GM19238 (cell line): Measurements from ENCODE around the gene URAD.
A peak's percentile ranks its signal among the peaks of the same experiment; 100 is the strongest.
"Not testable (repeated sequence)": the region's sequence is repeated elsewhere in the genome, so short reads cannot be mapped to it uniquely, and the experiment has no call there.

Experiments used
- DNase-seq: peaks from one replicate; pipeline ENCODE4 v3.0.0; 2011; ENCODE audit warnings: low spot score; ENCODE audit not compliant: insufficient read length

The URAD gene, protein sequence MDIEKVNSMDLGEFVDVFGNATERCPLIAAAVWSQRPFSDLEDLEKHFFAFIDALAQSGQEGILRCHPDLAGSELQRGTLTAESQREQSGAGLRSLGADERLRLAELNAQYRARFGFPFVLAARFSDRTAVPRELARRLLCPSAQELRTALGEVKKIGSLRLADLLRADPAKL

DNA sequence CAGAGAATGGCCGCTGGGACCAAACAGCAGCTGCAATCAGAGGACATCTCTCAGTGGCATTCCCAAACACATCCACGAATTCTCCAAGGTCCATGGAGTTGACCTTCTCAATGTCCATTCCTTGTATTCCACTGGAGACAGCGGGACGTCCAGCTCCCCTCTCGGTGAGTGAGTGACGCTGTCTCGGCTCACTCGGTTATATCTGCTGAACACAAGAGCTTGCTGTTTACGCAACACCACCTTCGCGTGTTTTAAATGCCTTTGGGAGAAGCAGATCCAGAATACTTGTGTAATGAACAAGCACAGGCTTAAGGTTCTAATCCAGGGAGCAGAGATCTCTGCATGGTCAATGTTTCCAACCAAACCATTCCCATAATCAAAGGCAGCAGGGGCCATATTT, at the start of gene URAD:
Gene URAD (minus strand): TSS at position 174 of the 400 bp plus-strand sequence. CDS start 56 bp downstream, at position 118.
- no peak for DNase-seq

GRCh38 chr13:28037399-28037798, 48.9 kb upstream of the URAD start:
- no peak for DNase-seq

- DNase-seq: no peak
These were observed 46.8 kb upstream of the URAD start for GRCh38 chr13:28035146-28035782.

DNA sequence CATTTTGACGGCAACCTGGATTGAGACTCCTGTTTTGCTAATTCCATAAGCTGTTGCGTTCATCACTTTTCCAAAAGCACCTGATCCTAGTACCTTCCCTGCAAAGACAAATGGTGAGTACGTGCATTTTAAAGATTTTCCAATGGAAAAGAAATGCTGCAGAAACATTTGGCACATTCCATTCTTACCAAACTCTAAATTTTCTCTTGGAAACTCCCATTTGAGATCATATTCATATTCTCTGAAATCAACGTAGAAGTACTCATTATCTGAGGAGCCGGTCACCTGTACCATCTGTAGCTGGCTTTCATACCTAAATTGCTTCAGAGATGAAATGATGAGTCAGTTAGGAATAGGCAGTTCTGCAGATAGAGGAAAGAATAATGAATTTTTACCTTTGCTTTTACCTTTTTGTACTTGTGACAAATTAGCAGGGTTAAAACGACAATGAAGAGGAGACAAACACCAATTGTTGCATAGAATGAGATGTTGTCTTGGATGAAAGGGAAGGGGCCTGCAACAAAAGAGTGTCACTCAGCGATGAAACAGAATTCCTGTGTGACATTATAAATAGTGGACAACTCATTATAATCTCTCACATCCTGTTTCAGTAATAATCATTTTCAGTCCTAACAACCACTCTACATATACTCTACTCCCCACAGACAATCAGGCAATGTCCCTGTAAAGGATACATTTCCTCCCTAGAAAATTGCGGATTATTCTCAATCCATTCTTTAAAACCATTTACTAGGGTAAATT, 45.6 kb upstream of the URAD start:
- DNase-seq: no peak

DNA sequence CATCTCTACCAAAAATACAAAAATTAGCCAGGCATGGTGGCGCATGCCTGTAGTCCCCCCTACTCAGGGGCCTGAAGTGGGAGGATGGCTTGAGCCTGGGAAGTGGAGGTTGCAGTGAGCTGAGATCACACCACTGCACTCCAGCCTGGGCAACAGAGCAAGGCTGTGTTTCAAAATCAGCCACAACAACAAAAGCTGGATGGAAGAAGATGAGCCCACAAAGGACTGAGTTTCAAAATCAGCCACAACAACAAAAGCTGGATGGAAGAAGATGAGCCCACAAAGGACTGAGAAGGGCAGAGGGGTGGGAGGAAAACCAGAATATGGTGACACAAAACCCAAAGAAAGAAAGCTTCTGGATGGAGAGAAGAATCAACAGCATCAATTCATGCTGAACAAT, 43.9 kb upstream of the URAD start:
- not testable (repeated sequence) for DNase-seq

- no peak for DNase-seq
These were observed 43.4 kb upstream of the URAD start for GRCh38 chr13:28031896-28032288.

- no peak for DNase-seq
These were observed 42.9 kb upstream of the URAD start for GRCh38 chr13:28031220-28031895.

DNA sequence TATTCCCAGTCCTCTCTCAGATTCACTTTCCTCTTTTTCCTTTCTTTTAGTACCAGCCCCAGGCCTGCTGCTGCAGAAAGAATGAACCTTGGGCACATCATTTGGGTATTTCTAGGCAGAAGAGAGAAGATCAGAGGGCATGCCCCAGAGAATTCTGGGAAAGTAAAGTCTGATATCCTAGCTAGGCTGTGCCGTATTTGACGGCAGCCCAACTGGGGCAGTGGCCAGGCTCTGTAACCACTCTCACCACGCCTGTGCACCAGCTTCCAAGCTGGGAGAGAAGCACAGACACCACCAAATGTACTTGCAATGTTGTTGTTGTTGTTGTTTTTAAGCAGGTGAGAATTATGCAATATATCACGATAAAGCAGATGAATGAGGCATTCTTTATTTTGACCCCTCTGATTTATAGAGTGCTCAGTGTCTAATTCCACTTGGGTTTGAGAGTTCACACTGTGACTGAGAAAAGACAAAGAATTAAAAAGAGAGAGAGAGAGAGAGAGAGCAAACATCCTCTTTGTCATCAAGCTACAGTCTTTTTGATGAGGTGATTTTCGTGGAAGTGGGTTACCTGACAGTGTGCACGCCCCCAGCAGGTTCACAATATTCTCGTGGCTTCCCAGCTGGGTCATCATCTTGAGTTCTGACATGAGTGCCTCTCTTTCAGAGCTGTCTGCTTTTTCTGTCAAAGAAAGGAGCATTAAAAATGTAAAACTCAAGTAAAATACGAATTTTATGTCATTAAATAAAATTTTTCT, 39.3 kb upstream of the URAD start:
- no peak for DNase-seq

DNA sequence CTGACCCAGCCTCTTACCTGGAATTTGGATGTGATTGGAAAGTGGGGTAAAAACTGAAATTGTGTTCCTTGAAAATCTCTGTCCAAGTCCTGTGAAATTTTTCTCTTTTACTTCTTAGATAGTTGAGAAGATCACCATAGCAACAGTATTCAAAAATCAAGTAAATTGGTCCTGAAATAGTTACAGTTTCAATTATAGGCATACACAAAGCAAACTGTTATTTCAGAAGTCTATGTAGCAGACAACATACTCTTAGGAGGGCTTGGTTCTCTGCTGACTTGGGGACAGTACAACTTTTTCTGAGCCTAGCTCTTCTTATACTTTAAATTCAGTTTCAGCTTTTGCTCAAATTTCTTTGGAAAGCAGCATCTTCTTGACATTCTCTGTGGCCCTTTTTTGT, 38.6 kb upstream of the URAD start:
- DNase-seq: no peak

DNA sequence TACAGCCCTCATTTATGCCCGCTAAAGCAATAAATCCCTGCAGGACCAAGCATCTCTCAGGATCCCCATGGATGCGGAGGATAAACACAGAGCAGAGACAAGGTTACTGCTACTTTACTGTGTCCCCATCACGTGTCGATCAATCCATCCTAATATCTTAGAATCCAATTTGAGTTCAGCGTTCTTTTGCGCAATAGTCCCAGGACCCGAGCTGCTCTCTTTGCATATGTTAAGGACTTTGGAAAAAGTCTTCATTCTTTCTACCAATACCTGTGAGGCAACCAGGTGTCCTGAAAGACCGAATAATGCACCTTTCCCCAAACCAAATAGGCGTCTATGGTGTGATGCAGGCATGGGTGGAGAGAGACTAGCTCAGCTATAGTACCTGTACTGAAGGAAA, 38.0 kb upstream of the URAD start:
- no peak for DNase-seq

GRCh38 chr13:28022848-28023518, 34.5 kb upstream of the URAD start:
- no peak for DNase-seq

GRCh38 chr13:28014301-28014700, 25.8 kb upstream of the URAD start:
- DNase-seq: no peak

DNA sequence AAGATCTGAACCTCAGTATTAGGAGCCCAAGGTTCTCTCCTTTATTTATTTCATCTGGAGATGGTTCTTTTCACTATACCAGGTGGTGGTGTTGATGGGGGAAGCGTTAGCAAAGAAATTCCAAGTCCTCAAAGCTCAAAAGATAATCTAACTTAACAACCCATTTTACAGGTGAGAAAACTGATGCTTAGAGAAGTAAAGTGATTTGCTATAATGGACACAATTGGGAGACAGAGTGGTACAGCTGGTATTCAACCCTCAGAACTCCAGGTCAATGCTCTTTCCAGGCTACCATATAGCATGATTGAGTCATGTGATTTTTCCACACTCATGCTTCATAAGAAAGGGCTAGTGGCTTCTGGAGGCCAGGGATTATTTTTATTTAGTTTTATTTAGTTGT, 25.0 kb upstream of the URAD start:
- DNase-seq: no peak

DNA sequence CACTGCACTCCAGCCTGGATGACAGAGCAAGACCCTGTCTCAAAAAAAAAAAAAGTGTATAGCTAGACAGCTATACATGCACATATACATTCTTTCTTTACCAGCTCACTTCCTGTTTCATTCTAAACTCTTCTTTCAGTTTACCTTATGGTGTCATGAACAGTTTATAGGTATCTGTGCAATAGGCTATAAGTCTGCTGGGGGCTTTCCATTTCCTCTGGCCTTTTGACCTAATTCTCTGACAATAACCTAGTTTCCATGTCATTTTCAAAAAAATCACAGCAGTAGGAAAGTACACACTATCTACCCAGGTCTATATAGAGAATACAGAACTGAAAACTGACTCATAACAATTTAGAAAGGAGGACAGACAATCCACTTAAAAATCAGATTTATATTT, 24.4 kb upstream of the URAD start:
- peak; percentile 28 for DNase-seq

- DNase-seq: no peak
These were observed 23.9 kb upstream of the URAD start for GRCh38 chr13:28012383-28012782.

DNA sequence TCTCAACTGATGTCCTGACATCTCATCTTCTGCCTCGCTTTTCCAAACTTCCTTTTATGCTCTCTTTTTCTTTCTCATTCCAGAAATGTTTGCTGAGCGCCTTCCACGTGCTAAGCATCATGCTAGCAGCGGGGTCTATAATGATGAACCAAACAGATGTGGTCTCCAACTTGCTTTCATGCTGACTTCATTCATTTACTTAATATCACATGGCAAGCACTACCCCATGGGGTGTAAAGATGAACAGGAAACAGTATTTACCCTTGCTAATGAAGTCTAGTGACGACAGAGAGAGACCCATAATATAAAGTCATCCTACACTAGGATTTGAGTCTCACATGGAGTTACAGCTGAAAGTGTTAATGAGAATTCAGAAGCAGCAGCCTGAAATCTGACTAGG, 21.6 kb upstream of the URAD start:
- no peak for DNase-seq

- DNase-seq: not testable (repeated sequence)
These were observed 16.5 kb upstream of the URAD start for GRCh38 chr13:28005016-28005415.

- DNase-seq: no peak
These were observed 14.6 kb upstream of the URAD start for GRCh38 chr13:28002886-28003698.

DNA sequence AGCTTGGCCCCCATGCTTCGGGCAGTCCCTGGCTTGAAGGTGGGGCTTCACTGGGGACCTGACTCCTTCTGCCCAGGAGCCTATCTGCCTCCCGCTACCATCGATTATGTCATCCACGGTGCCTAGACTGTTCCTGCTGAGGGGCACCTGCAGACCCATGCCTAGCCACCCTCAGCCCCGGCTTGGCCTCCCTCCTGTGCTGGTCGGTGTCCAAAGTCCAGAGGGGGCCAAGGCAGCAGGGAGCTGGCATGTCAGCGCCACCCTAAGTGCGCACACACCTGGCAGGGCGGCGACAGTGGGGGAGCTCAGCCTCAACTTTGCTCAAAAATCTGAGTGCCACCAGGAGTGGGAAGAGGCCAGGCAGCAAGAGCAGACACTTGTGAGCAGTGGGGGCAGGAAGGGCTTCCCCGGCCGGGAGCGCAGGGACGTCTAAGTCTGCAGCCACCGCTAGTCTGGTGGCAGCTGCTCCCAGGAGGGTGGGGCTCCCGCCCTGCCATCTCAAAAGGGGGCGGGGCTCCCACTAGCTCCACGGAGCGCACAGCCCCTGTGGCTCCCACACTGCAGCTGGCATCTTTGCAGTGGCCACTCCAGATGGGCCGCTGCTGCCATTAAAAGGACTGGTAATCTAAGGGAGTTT, 13.5 kb upstream of the URAD start:
- no peak for DNase-seq

GRCh38 chr13:28001049-28001448, 12.6 kb upstream of the URAD start:
- DNase-seq: no peak
